ENCODE data around the gene BICD1.

Gene BICD1

GRCh38 chr12:32136404-32136803 is 29.8 kb downstream of the BICD1 start:
- H3K4me3 ChIP-seq (ENCODE audit: low read length) = no peak overlapping the region
- TF ChIP-seq CTCF (IDR thresholded peaks at IDR 0.05; ENCODE audit: insufficient read depth, low read depth, low read length, missing control alignments) = no peak

GRCh38 chr12:32139064-32139421 is 32.4 kb downstream of the BICD1 start:
- TF ChIP-seq CTCF (IDR thresholded peaks at IDR 0.05; ENCODE audit: insufficient read depth, low read depth, low read length, missing control alignments) = no peak
- no peak overlapping the region for H3K4me3 ChIP-seq (ENCODE audit: low read length)
- peak; percentile 27 for DNase-seq (ENCODE audit: low read depth)

More at GRCh38 chr12:32136404-32136803, 29.8 kb downstream of the BICD1 start:
- no peak for DNase-seq (ENCODE audit: low read depth)

- no peak for DNase-seq (ENCODE audit: low read depth)
- H3K4me3 ChIP-seq (ENCODE audit: low read length) = no peak overlapping the region
- no peak for TF ChIP-seq CTCF (IDR thresholded peaks at IDR 0.05; ENCODE audit: insufficient read depth, low read depth, low read length, missing control alignments)
Observed at GRCh38 chr12:32140877-32141276, 34.2 kb downstream of the BICD1 start.

GRCh38 chr12:32145096-32145495 is 38.4 kb downstream of the BICD1 start:
- TF ChIP-seq CTCF (IDR thresholded peaks at IDR 0.05; ENCODE audit: insufficient read depth, low read depth, low read length, missing control alignments) = no peak
- H3K4me3 ChIP-seq (ENCODE audit: low read length) = no peak overlapping the region
- no peak for DNase-seq (ENCODE audit: low read depth)

- DNase-seq (ENCODE audit: low read depth) = no peak
- no peak overlapping the region for H3K4me3 ChIP-seq (ENCODE audit: low read length)
- TF ChIP-seq CTCF (IDR thresholded peaks at IDR 0.05; ENCODE audit: insufficient read depth, low read depth, low read length, missing control alignments) = no peak
Observed at GRCh38 chr12:32146074-32146873, 39.6 kb downstream of the BICD1 start.

GRCh38 chr12:32148372-32148771 is 41.7 kb downstream of the BICD1 start:
- DNase-seq (ENCODE audit: low read depth) = peak; percentile 84

More at GRCh38 chr12:32148372-32148771, 41.7 kb downstream of the BICD1 start:
- no peak overlapping the region for H3K4me3 ChIP-seq (ENCODE audit: low read length)
- TF ChIP-seq CTCF (IDR thresholded peaks at IDR 0.05; ENCODE audit: insufficient read depth, low read depth, low read length, missing control alignments) = no peak
